SK-N-SH (cell line): ENCODE data around the gene SELENOS.

Experiments
- CTCF ChIP-seq: fragments of 200-600 bp; sonication (generic); IDR thresholded peaks from 2 replicates; pipeline ENCODE4 v1.6.1; 2017; ENCODE audit warnings: antibody characterized with exemption, mild to moderate bottlenecking, moderate library complexity
- EP300 ChIP-seq, 2 experiments: IDR thresholded peaks; 2 replicates each; pipeline versions ENCODE4 v1.4.0 to v1.6.1; 2012; ENCODE audit warnings: borderline replicate concordance in 1 of 2, low read depth in 1 of 2, low read length in 1 of 2
- FOXJ3 ChIP-seq: sonication (generic); formaldehyde crosslinking; IDR thresholded peaks from 2 replicates; pipeline ENCODE4 v1.5.1; 2020; ENCODE audit warnings: mild to moderate bottlenecking, missing genetic modification reagents
- FOXM1 ChIP-seq: IDR thresholded peaks from 2 replicates; pipeline ENCODE4 v1.4.0; 2012; ENCODE audit warnings: low read depth, mild to moderate bottlenecking
- GATA2 ChIP-seq: sonication (generic); formaldehyde crosslinking; IDR thresholded peaks from 2 replicates; pipeline ENCODE4 v1.5.0; 2020; ENCODE audit warnings: mild to moderate bottlenecking, missing genetic modification reagents
- POLR2AphosphoS5 ChIP-seq: IDR thresholded peaks from 2 replicates; pipeline ENCODE4 v1.6.1; 2012; ENCODE audit warnings: low read depth, low read length
- REST ChIP-seq: IDR thresholded peaks from 2 replicates; pipeline ENCODE4 v1.6.1; 2012; ENCODE audit warnings: mild to moderate bottlenecking, low read depth, low read length, moderate library complexity
- SMC3 ChIP-seq: IDR thresholded peaks from 2 replicates; pipeline ENCODE4 v1.6.1; 2012; ENCODE audit warnings: low read depth, low read length, improper control_type of control experiment
- TAF1 ChIP-seq: IDR thresholded peaks from 2 replicates; pipeline ENCODE4 v1.6.1; 2012; ENCODE audit warnings: low read depth, mild to moderate bottlenecking, low read length, moderate library complexity, borderline replicate concordance

GRCh38 chr15:101280007-101280406 is 2.7 kb upstream of the SELENOS start:
- TF ChIP-seq CTCF (no peak), FOXJ3 (CRISPR knock-in tag) (no peak), SMC3 (no peak), FOXM1 (no peak), TAF1 (no peak), EP300 (IDR thresholded peaks at IDR 0.05; ENCODE audit: borderline replicate concordance in 1 of 2, low read depth in 1 of 2, low read length in 1 of 2) (no peak), POLR2AphosphoS5 (no peak), GATA2 (CRISPR knock-in tag) (no peak), REST (no peak)
